Gastrocnemius medialis (tissue), 4 donors: Measurements from ENCODE around the gene HDGFL2. TPM values are rescaled to one million over a fixed set of nuclear protein-coding genes. Genes with fewer than 3 reads are reported as not detected.
A peak's percentile ranks its signal among the peaks of the same experiment; 100 is the strongest.

Experiments used
- ATAC-seq, 2 donors: fragments of 150-250 bp; one replicate each; pipeline ENCODE4 v1.9.1; 2016
- DNase-seq, 2 donors: peaks; one replicate each; pipeline ENCODE4 v3.0.0-alpha.2; 2019
- H3K27ac ChIP-seq, 4 donors: fragments of 200-600 bp; sonication (generic); 1 replicate in 1 of 4; 2 replicates in 3 of 4; pipeline ENCODE4 v1.5.1; 2016 to 2018; ENCODE audit warnings: mild to moderate bottlenecking in 2 of 4, moderate library complexity in 1 of 4
- H3K27me3 ChIP-seq, 3 donors: fragments of 200-600 bp; sonication (generic) in 2 of 3; 1 replicate in 1 of 3; 2 replicates in 2 of 3; pipeline versions ENCODE4 v1.5.1 to v1.6.0; 2016 to 2019; ENCODE audit warnings: mild to moderate bottlenecking in 1 of 3, moderate library complexity in 1 of 3
- H3K36me3 ChIP-seq, 2 donors: fragments of 200-600 bp; sonication (generic) in 1 of 2; one replicate each; pipeline ENCODE4 v1.5.1; 2017 to 2018
- H3K4me1 ChIP-seq, 2 donors: fragments of 200-600 bp; sonication (generic) in 1 of 2; one replicate each; pipeline ENCODE4 v1.5.1; 2016 to 2017; ENCODE audit warnings: mild to moderate bottlenecking in 2 of 2
- H3K4me3 ChIP-seq, 4 donors: fragments of 200-600 bp; sonication (generic) in 3 of 4; 1 replicate in 1 of 4; 2 replicates in 3 of 4; pipeline ENCODE4 v1.5.1; 2016 to 2019; ENCODE audit warnings: mild to moderate bottlenecking in 2 of 4
- H3K9me3 ChIP-seq, 3 donors: fragments of 200-600 bp; sonication (generic) in 2 of 3; 1 replicate in 1 of 3; 2 replicates in 2 of 3; pipeline ENCODE4 v1.5.1; 2016 to 2019
- POLR2A ChIP-seq, 2 donors: fragments of 450-650 bp; IDR thresholded peaks; one replicate each; pipeline ENCODE4 v1.6.1; 2017; ENCODE audit warnings: antibody characterized with exemption in 2 of 2, mild to moderate bottlenecking in 2 of 2, moderate library complexity in 2 of 2
- in situ Hi-C, 4 donors: fragments of 200-750 bp; cut with MboI; loops; one replicate each; pipeline versions ENCODE4 v1.15.0 to v1.8.0; 2017; ENCODE audit warnings: low sequenced_read_pairs in 4 of 4
- intact Hi-C: fragments of 100-400 bp; cut with DNase I; formaldehyde crosslinking; loops from one replicate; pipeline ENCODE4 v1.15.1; 2023; ENCODE audit warnings: low total_unique reads
- total RNA-seq, 4 donors: library from RNA; depleted of rRNA; stranded (reverse); fragments of >200 nt; gene quantifications; one replicate each; pipeline versions ENCODE4 v1.1.0 to v1.2.3, GENCODE V29; 2016
- TF ChIP-seq, protein P1 (sequence below), 5 experiments: fragments of 450-650 bp in 3 of 5; fragments of 200-600 bp in 2 of 5; sonication (generic) in 2 of 5; IDR thresholded peaks in 4 of 5; conservative IDR thresholded peaks in 1 of 5; 1 replicate in 4 of 5; 2 replicates in 1 of 5; pipeline ENCODE4 v1.5.1; 2016 to 2019; ENCODE audit warnings: antibody characterized with exemption in 5 of 5, mild to moderate bottlenecking in 3 of 5, moderate library complexity in 3 of 5

The HDGFL2 gene
- total RNA-seq, 4 donors from 2014 or later: 46.5 to 83.2 (median 56.1) TPM

DNA sequence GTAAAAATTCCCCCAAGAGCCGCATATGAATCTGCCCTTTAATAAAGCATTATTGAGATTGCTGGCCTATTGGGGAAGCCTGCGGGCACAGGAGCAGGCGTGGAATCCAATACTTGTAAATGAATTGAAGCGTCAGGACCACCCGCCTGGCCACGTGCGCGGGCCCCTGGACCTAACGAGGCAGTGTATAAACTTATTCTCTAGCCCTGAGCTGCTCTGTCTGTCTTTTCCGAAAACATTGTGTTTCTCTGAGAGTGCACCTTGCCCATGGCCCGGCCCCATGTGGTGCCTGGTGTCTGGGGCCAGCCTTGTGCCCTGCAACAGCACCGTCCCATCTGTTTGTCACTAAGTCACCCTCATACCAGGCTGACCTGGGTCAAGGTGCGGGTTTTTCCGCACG is 28.9 kb upstream of the HDGFL2 start:
- in situ Hi-C loops: no loop called here
- Histone ChIP-seq H3K27me3 (no peaks in the 10 kb centered on the region), H3K4me3 (no peak overlapping the region), H3K27ac (no peak overlapping the region), H3K36me3 (peaks cover 0 to 35% of the 10 kb centered on the region in 2 donors), H3K4me1 (peaks cover 3 to 5% of the 10 kb centered on the region in 2 donors), H3K9me3 (no peaks in the 10 kb centered on the region)
- TF ChIP-seq, protein P1, sequence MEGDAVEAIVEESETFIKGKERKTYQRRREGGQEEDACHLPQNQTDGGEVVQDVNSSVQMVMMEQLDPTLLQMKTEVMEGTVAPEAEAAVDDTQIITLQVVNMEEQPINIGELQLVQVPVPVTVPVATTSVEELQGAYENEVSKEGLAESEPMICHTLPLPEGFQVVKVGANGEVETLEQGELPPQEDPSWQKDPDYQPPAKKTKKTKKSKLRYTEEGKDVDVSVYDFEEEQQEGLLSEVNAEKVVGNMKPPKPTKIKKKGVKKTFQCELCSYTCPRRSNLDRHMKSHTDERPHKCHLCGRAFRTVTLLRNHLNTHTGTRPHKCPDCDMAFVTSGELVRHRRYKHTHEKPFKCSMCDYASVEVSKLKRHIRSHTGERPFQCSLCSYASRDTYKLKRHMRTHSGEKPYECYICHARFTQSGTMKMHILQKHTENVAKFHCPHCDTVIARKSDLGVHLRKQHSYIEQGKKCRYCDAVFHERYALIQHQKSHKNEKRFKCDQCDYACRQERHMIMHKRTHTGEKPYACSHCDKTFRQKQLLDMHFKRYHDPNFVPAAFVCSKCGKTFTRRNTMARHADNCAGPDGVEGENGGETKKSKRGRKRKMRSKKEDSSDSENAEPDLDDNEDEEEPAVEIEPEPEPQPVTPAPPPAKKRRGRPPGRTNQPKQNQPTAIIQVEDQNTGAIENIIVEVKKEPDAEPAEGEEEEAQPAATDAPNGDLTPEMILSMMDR (IDR thresholded peaks at IDR 0.05 in 4 of 5, conservative IDR thresholded peaks at IDR 0.05 in 1 of 5): no peak
- no peak for TF ChIP-seq POLR2A (IDR thresholded peaks at IDR 0.05)
- no peak for ATAC-seq
- intact Hi-C loops: no loop called here
- no peak for DNase-seq

- Histone ChIP-seq H3K27ac (peak overlapping the region in 1 of 4 donors; percentile 82), H3K9me3 (no peaks in the 10 kb centered on the region), H3K36me3 (peaks cover 0 to 42% of the 10 kb centered on the region in 2 donors), H3K4me3 (no peak overlapping the region), H3K27me3 (no peaks in the 10 kb centered on the region), H3K4me1 (peaks cover 12 to 13% of the 10 kb centered on the region in 2 donors)
- no peak for DNase-seq
- in situ Hi-C loops: no loop called here
- TF ChIP-seq, protein P1 (IDR thresholded peaks at IDR 0.05 in 4 of 5, conservative IDR thresholded peaks at IDR 0.05 in 1 of 5): no peak
- no peak for TF ChIP-seq POLR2A (IDR thresholded peaks at IDR 0.05)
- no peak for ATAC-seq
- intact Hi-C loops: no loop called here
These were observed 27.9 kb upstream of the HDGFL2 start for GRCh38 chr19:4443966-4444764.

- Histone ChIP-seq H3K4me1 (peaks cover 14 to 18% of the 10 kb centered on the region in 2 donors), H3K4me3 (no peak overlapping the region), H3K36me3 (peaks cover 0 to 42% of the 10 kb centered on the region in 2 donors), H3K9me3 (no peaks in the 10 kb centered on the region), H3K27ac (peak overlapping the region; percentile 25 to 82 (median 74)), H3K27me3 (no peaks in the 10 kb centered on the region)
- intact Hi-C loops: no loop called here
- TF ChIP-seq, protein P1 (IDR thresholded peaks at IDR 0.05 in 4 of 5, conservative IDR thresholded peaks at IDR 0.05 in 1 of 5): no peak
- no peak for TF ChIP-seq POLR2A (IDR thresholded peaks at IDR 0.05)
- in situ Hi-C loops: no loop called here
- DNase-seq (peak; percentile 60 to 63), ATAC-seq (peak; percentile 22 to 33)
These were observed 27.0 kb upstream of the HDGFL2 start for GRCh38 chr19:4444765-4445741.

DNA sequence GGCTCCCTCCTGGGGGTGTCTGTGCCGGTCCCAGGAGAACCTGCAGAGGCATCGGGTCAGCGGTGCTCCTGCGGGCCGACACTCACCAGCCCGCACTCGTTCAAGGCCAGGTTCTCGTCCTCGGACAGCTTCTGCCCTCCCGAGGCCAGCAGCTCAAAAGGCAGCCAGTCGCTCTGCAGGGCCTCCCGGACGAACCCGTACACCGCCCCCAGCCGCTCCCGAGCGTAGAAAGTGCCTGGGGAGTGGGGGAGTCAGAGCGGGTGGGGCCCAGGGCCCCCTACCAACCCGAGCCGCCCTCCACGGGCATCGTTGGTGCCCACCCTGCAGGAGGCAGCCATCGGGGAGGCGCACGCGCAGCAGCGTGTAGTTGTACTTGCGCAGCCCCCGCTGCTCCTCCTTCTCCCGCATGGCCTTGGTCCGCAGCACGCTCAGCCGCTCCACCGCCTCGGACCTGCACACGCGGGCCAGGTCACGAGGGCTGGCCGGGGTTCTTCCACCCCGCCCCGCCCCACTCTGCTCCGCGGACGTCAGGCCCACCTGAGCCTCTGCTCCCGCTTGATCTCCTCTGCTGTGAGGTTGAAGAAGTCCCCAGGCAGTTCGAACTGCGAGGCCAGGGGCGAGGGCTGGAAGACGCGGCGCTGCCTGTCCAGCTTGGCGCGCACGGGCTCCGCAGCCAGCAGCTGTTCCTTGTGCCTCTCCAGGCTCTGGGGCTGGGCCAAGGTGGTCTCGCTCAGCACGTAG is 26.0 kb upstream of the HDGFL2 start:
- Histone ChIP-seq H3K4me3 (no peak overlapping the region), H3K27me3 (no peaks in the 10 kb centered on the region), H3K36me3 (peaks cover 0 to 47% of the 10 kb centered on the region in 2 donors), H3K4me1 (peaks cover 14 to 19% of the 10 kb centered on the region in 2 donors), H3K9me3 (no peaks in the 10 kb centered on the region), H3K27ac (peak overlapping the region; percentile 25 to 82 (median 74))
- ATAC-seq: no peak
- intact Hi-C loops (no loop called here), in situ Hi-C loops (no loop called here)
- no peak for DNase-seq
- TF ChIP-seq, protein P1 (IDR thresholded peaks at IDR 0.05 in 4 of 5, conservative IDR thresholded peaks at IDR 0.05 in 1 of 5): no peak
- TF ChIP-seq POLR2A (IDR thresholded peaks at IDR 0.05): no peak
